Left ventricle myocardium superior (tissue), 1 donor: ENCODE measurements around the gene PSME2. TPM values are rescaled to one million over a fixed set of nuclear protein-coding genes. Genes with fewer than 3 reads are reported as not detected.

Source experiments
- ATAC-seq: fragments of 200-7000 bp; cut with Tn5 transposase; one replicate; pipeline ENCODE4 v1.9.1; 2020; ENCODE audit warnings: mild to moderate bottlenecking, moderate library complexity
- DNase-seq: peaks from one replicate; pipeline ENCODE4 v3.0.0-alpha.2; 2020
- intact Hi-C: fragments of 100-400 bp; cut with micrococcal nuclease; formaldehyde crosslinking; loops from one replicate; pipeline ENCODE4 v1.11.0; 2022
- microRNA-seq: library from miRNA; unstranded; fragments of <30 nt; microRNA quantifications from one replicate; pipeline ENCODE4 v1.2.0, GENCODE V29; 2020; ENCODE audit warnings: borderline number of aligned reads
- total RNA-seq: library from RNA; stranded (reverse); fragmentation: NEBNext Ultra II Directional; extraction: Animal tissue kit (Norgen Biotek cat#: 25700); gene quantifications from one replicate; pipeline ENCODE4 v1.2.1, GENCODE V29; 2021
- donor health status: DM: no; HTN: yes; CAD: no; lungs with severe emphysema.

The PSME2 gene
- total RNA-seq, 1 donor from 2014 or later, result 92.6 TPM

DNA sequence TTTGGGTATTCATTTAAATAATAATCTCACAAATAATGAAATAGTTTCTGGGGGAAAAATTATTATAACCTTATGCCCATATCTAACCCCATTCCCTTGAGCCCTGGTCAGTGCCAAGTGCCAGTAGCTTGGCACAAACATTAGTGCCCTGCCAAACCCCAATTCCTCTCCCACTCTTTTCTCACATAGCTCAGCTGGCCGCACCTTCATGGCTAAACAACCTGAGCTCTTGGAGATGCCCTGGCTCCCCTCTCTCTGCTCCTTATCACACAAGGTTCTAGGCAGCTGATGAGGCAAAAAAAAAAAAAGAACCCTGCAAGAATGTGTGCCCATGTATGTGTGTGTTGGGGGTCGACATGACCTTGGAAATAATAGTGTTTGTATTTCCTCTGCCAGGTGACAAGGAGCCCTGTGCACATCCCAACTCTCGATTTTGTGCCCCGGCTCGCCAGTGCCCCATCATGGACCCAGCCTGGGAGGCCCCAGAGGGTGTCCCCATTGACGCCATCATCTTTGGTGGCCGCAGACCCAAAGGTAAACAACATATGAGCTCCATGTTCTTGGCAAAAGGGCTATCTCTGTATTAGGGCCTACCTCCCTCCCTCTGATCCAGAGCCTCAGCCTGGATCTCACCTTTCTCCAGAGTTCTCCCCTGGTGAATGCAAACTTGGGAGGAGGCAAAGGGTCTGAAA lies 43.9 kb downstream of the PSME2 start:
- ATAC-seq (no peak), DNase-seq (no peak)
- intact Hi-C loops, result no loop called here

- intact Hi-C loops, result no loop called here
- no peak for ATAC-seq
- no peak for DNase-seq
Observed at GRCh38 chr14:24100982-24101494, 45.4 kb downstream of the PSME2 start.

DNA sequence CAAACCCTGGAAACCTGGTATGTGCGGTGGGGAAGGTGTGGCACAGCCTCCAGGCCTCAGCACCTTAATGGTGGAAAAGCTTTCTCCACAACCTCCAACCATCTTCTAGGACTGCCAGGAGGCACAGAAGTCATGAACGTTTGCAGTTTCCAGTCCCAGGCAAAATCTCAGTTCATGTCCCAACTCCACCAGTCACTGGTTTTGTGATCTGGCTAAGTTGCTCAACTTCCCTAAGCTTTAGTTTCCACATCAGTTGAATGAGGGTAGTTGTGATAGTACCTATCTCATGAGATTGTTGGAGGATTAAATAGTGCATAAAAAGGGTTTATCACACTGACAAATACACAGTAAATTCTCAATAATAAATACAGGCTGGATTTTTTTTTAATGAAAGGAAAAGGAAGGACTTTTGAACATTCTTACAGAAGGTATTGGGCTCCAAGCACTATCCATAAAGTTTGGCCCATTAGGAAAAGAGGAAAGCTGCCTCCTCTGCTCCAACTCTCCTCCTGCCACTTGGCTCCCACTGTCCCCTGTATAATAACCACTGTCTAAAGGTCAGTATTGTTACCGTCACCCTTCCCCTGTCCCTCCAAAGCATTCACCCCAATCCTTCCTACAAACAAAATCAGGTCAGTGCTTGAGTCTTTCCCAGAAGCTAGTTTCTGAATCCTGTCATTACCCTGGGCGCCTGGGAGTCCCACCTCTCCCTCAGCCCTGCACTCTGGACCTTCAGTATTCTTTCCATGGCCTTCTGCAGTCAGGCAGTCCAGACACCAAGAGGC lies 46.0 kb downstream of the PSME2 start:
- ATAC-seq (no peak), DNase-seq (no peak)
- intact Hi-C loops, result no loop called here

- ATAC-seq (no peak), DNase-seq (no peak)
- intact Hi-C loops, result no loop called here
Observed at GRCh38 chr14:24098927-24099813, 47.2 kb downstream of the PSME2 start.

DNA sequence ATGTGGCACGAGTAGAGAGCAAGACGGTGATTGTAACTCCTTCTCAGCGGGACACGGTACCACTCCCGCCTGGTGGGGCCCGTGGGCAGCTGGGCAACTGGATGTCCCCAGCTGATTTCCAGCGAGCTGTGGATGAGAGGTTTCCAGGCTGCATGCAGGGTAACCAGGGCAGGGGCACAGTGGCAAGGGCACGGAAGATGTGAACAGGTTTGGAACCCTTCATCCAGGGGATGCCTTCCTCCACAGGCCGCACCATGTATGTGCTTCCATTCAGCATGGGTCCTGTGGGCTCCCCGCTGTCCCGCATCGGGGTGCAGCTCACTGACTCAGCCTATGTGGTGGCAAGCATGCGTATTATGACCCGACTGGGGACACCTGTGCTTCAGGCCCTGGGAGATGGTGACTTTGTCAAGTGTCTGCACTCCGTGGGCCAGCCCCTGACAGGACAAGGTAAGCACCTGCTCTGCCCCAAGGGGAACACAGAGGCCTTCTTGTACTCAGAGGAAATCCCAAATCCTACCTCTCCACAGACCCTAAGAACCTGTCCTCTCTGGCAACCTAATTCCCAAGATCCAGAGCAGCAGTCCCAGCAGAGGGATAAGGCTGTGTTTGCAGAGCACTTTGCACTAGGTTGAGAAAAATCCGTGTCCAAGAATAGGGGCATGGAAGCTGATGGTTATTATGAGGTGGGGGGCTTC lies 48.0 kb downstream of the PSME2 start:
- no peak for DNase-seq
- no peak for ATAC-seq
- intact Hi-C loops, result no loop called here

GRCh38 chr14:24096545-24097181 lies 49.7 kb downstream of the PSME2 start:
- no peak for ATAC-seq
- no peak for DNase-seq
- intact Hi-C loops, result no loop called here

GRCh38 chr14:24095271-24096068 lies 50.9 kb downstream of the PSME2 start:
- peak; percentile 6 for ATAC-seq
- intact Hi-C loops, result no loop called here
- peak; percentile 62 for DNase-seq

- no peak for DNase-seq
- ATAC-seq, result peak; percentile 1
- intact Hi-C loops, result no loop called here
Observed at GRCh38 chr14:24094841-24095270, 51.6 kb downstream of the PSME2 start.

GRCh38 chr14:24093901-24094840 lies 52.2 kb downstream of the PSME2 start, which contains the start of gene PCK2:
TSS of gene PCK2 (plus strand) at chr14:24094311. CDS start at chr14:24094406, 95 bp downstream.
- intact Hi-C loops, result no loop called here
- DNase-seq, result peak; percentile 93
- ATAC-seq, result peak; percentile 93

Small RNA genes lying within 50 kb of the gene (microRNA-seq; reads per million reads assigned to microRNA genes)
- not detected for gene MIR7703

Other genes starting within 250 kb of the PSME2 start
- gene DHRS4, start 192.8 kb downstream of the PSME2 start, total RNA-seq, result 26.9 TPM
- 15.2 TPM for gene DHRS4L2, start 157.7 kb downstream of the PSME2 start, total RNA-seq
- 0.12 TPM for gene CARMIL3, start 94.6 kb downstream of the PSME2 start, total RNA-seq
- not detected for gene CPNE6, start 75.0 kb downstream of the PSME2 start, total RNA-seq
- 3.0 TPM for gene PCK2, start 52.3 kb downstream of the PSME2 start, total RNA-seq
- 85.8 TPM for gene DCAF11, start 31.8 kb downstream of the PSME2 start, total RNA-seq
- gene NRL, start 31.7 kb downstream of the PSME2 start, total RNA-seq, result 0.77 TPM
- 140 TPM for gene FITM1, start 16.0 kb downstream of the PSME2 start, total RNA-seq
- gene PSME1, start 10.4 kb downstream of the PSME2 start, total RNA-seq, result 137 TPM
- 16.4 TPM for gene EMC9, start 5.0 kb downstream of the PSME2 start, total RNA-seq
- 42.8 TPM for gene RNF31, start 888 bp upstream of the PSME2 start, total RNA-seq
- 27.6 TPM for gene IRF9, start 14.7 kb upstream of the PSME2 start, total RNA-seq
- 3.2 TPM for gene REC8, start 25.5 kb upstream of the PSME2 start, total RNA-seq
- 14.9 TPM for gene IPO4, start 42.2 kb upstream of the PSME2 start, total RNA-seq
- 19.2 TPM for gene TM9SF1, start 48.8 kb upstream of the PSME2 start, total RNA-seq
- gene TSSK4, start 59.1 kb upstream of the PSME2 start, total RNA-seq, result 0.25 TPM
- 30.1 TPM for gene CHMP4A, start 66.9 kb upstream of the PSME2 start, total RNA-seq
- 15.4 TPM for gene MDP1, start 69.5 kb upstream of the PSME2 start, total RNA-seq
- gene NEDD8, start 85.8 kb upstream of the PSME2 start, total RNA-seq, result 225 TPM
- 29.0 TPM for gene GMPR2, start 86.3 kb upstream of the PSME2 start, total RNA-seq
- gene TINF2, start 96.0 kb upstream of the PSME2 start, total RNA-seq, result 34.5 TPM
- 2.7 TPM for gene TGM1, start 116.6 kb upstream of the PSME2 start, total RNA-seq
- 19.4 TPM for gene RABGGTA, start 125.0 kb upstream of the PSME2 start, total RNA-seq
- gene DHRS1, start 153.2 kb upstream of the PSME2 start, total RNA-seq, result 5.9 TPM
- 25.5 TPM for gene NOP9, start 153.2 kb upstream of the PSME2 start, total RNA-seq
- gene CIDEB, start 161.4 kb upstream of the PSME2 start, total RNA-seq, result 3.9 TPM
- 1.5 TPM for gene LTB4R2, start 163.5 kb upstream of the PSME2 start, total RNA-seq
- gene LTB4R, start 164.9 kb upstream of the PSME2 start, total RNA-seq, result 1.6 TPM
- gene ADCY4, start 188.5 kb upstream of the PSME2 start, total RNA-seq, result 26.5 TPM
- 3.5 TPM for gene RIPK3, start 193.4 kb upstream of the PSME2 start, total RNA-seq
- 21.7 TPM for gene NFATC4, start 221.6 kb upstream of the PSME2 start, total RNA-seq